ENCODE data around the gene IL37.

IL37 gene

DNA sequence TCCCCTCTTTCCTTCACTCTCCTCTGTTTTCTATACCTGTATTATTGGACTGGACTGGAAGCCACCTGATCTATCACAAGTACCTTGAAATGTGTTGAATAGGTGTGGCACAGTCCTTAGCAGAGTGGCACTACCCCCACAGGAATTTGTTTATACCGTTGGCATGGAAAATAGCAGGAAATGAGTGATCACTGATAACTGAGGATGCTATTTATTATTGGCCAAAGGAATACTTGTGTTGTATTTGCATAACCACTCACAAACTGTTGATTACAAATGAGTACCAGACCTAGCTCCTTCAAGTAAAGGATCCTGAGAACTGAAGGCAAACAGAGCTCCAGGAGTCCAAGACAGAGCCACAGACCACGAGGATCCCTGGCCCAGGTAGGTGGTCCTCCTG, at the start of gene IL37:
Gene IL37, plus strand, starts transcription at position 301 of the 400 bp plus-strand sequence. CDS start 1,848 bp downstream, outside the sequence.
- no peak for DNase-seq (ENCODE audit: low spot score)

GRCh38 chr2:112864072-112864471, 46.9 kb upstream of the IL37 start:
- no peak for DNase-seq (ENCODE audit: low spot score)

DNA sequence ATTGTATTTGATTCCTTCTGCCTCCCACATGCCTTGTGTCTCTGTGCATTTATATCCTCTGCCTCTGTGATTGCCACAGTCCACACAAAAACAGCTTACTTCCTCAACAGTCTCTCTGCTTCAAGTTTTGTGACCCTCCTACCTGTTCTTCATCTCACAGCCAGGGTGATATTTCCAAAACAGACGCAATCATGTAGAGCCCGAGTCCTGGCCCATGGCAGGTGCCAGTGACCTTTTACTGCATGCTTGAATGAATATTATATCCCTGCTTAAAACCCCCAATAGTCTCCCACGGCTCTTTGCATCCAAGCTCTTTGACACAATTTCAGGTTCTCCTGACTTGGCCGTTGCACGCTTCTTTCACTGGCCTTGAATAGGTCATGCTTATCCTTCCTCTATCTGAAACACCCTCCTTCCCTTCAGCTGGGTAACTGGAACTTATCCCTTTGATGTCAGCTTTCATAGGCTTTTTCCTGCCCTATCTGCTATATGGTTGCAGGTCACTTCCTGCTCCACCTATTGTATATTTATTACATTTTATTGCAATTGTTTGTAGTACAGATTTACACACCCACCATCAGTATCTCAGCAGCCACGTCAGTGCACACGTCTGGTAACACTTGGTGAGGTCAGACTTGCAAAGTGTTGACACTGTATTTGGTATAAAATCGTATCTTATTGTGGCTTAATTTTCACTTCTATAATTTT, 44.7 kb upstream of the IL37 start:
- DNase-seq (ENCODE audit: low spot score) = no peak

- DNase-seq (ENCODE audit: low spot score) = no peak
Observed at GRCh38 chr2:112867701-112868631, 43.0 kb upstream of the IL37 start.

GRCh38 chr2:112869258-112869842, 41.6 kb upstream of the IL37 start:
- DNase-seq (ENCODE audit: low spot score) = peak; percentile 79

GRCh38 chr2:112870841-112871835, 39.8 kb upstream of the IL37 start:
- no peak for DNase-seq (ENCODE audit: low spot score)

DNA sequence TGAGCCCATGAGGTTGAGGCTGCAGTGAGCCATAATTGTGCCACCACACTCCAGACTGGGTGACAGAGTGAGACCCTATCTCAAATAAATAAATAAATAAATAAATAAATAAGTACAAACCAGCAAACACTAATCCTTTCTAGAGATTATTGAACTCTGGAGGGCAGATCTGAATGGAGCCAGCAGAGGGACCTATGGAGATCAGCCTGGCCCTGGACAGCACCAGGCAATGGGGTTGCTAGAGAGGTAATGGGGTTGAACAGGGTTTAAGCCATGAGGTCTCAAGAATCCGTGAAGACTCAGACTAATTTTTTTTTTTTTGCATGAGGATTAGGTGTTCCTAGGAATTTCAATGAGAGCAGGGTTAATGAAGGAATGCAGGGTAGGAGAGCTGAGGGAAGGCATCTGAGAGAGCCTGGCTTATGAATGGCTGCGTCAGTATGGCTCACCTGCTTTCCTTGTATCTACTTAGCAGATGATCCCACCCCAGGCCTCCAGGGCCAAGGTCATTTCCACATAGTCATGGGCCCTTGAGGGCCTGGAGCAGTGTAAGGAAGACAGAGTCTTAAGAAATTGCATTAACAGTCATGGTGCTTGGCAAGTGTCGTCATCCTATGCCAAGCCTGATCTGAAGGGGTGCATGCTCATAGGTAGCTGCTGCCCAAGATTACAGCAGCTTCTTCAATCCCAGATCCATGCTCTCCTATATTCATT, 34.6 kb upstream of the IL37 start:
- DNase-seq (ENCODE audit: low spot score) = no peak

- no peak for DNase-seq (ENCODE audit: low spot score)
Observed at GRCh38 chr2:112876971-112877361, 34.0 kb upstream of the IL37 start.

DNA sequence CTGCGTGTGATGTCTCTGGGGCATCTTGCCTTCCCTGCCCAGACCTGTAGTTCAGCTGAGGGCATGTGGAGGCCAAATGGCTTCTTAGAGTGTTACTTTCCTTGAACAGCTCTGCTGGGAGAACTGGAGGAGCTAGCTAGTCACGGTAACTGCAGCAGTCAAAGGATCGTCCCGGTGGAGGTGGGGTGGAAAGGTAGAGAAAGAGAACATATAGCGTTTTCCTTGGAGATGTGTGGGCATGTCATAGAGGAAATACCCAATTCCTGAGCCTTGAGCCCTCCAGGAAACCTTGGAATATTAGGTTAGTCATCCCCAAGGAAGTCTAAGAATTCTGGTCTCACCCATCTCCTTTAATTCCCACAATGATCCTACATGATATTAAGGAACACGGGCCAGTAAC, 33.5 kb upstream of the IL37 start:
- DNase-seq (ENCODE audit: low spot score) = peak; percentile 72

GRCh38 chr2:112879491-112880041, 31.4 kb upstream of the IL37 start:
- DNase-seq (ENCODE audit: low spot score) = no peak

GRCh38 chr2:112880091-112880531, 30.9 kb upstream of the IL37 start:
- peak; percentile 62 for DNase-seq (ENCODE audit: low spot score)

DNA sequence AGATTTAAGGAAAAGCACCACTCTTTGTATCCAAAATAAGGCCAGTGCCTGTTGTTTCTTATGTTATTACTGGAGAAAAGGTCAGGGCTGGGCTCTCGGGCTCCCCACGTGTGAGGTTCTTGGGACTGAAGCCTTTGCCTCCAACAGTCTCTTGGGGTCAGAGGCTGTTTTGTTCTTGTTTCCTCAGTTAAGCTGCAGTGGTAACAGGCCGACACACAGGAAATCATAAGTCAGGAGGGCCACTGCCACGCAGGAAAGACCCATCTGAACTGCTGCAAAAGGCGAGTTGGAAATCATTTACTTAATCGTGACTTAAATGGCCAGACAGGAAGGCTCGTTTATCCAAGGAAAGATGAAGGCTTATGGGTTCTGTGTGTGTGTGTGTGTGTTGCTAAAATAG, 30.3 kb upstream of the IL37 start:
- DNase-seq (ENCODE audit: low spot score) = no peak

GRCh38 chr2:112881217-112881985, 29.6 kb upstream of the IL37 start:
- peak; percentile 78 for DNase-seq (ENCODE audit: low spot score)

DNA sequence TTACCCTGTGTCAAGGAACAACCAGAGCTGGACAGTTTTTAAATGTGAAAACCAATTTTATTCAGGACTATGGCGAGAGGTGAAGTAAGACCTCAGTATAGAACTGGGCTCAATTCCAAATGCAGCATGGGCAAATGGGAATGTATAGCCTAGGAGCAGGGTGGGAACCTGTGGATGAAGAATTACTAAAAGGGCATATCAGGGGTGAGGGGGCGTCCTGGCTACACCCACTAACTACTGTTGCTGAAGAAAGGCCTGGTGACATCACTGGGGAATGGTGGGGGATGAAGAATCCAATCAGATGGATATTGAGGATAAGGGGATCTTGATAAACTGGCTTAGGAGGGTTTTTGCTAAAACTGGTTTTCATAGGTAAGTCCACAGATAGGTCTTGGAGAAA, 27.3 kb upstream of the IL37 start:
- no peak for DNase-seq (ENCODE audit: low spot score)

GRCh38 chr2:112884869-112885505, 26.0 kb upstream of the IL37 start:
- peak; percentile 65 for DNase-seq (ENCODE audit: low spot score)

- no peak for DNase-seq (ENCODE audit: low spot score)
Observed at GRCh38 chr2:112885506-112885902, 25.5 kb upstream of the IL37 start.

DNA sequence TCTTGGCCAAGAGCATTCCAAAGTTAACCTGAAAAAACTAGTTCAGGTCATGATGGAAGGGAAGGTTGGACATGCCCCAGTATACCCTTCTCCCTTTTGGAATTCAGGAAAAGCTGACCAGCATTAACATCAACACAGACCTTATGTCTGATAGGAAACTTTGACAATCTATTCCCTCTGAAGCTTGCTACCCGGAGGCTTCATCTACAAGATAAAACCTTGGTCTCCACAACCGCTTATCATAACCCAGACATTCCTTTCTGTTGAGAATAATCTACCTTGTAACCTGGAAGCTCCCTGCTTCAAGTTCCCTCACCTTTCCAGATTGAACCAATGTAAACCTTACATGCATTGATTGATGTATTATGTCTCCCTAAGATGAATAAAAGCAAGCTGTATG, 24.7 kb upstream of the IL37 start:
- DNase-seq (ENCODE audit: low spot score) = no peak

DNA sequence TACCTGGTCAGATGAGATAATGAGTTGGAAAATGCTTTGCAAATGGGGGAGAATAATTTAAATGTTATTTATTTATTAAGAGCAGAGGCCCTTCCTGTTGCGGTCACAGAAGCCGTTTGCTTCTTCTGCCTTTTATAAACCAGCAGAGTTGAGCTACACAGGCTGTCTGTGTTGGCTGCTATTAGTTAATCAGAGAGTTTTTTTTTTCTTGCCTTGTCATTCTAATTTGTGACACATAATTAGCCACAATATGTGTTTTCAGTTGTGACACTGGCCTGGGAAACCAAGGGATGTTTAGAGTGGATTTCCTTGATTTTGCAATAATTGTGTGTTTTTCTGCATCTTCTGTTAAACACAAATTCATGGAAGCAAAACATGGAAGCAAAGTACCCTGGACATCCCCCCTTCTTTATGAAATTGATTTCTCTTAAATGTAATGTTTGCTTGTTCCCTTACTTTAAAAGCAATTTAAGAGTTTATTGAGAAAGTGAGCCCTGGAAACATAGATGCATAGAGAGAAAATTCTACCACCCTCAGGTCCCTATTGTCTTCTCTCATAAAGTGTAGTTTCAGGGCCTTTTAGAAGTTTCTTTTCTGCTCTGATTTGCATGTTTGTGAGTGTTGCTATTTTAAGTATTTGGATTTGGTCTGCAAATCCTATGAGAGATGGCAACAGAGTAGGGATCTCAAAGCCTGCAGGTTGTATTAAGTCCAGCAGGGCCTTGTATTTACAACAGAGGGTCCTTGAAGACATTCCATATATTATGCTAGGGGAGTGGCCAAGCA, 22.8 kb upstream of the IL37 start:
- DNase-seq (ENCODE audit: low spot score) = no peak
